ENCODE results near the gene GNAI3. TPM values are rescaled to one million over a fixed set of nuclear protein-coding genes. Genes with fewer than 3 reads are reported as not detected.

GNAI3 gene
- total and polyA plus RNA-seq, 10 of the 15 experiments (the other 5 are each of a cell fraction or from before 2014, with no cell fraction given): 5.9 to 13.8 (median 8.0) TPM

GRCh38 chr1:109534307-109534858, 14.0 kb upstream of the GNAI3 start (continued):
- no peak for TF ChIP-seq MTA3 (IDR thresholded peaks at IDR 0.05; ENCODE audit: borderline replicate concordance, low read length)

- no peaks in the 10 kb centered on the region for H3K36me3 ChIP-seq (ENCODE audit: control insufficient read depth in 2 of 2, insufficient read depth in 2 of 2, low read length in 1 of 2)
- BruUV-seq (replicated peaks): no TSS peak
- H4K20me1 ChIP-seq (ENCODE audit: control insufficient read depth, insufficient read depth): no peaks in the 10 kb centered on the region
- no peaks in the 10 kb centered on the region for H3K79me2 ChIP-seq (ENCODE audit: control insufficient read depth, insufficient read depth, low read length)
- RAD21 ChIA-PET (ENCODE audit: unreplicated experiment): interaction anchor here (0.9 to 10.3 kb wide), 4 partner anchors 11 to 239 kb away, joined by 4 to 422 read pairs (median 4); partner anchors contain the start of gene CYB561D1
- no peak overlapping the region for H3K4me3 ChIP-seq
- H3K27ac ChIP-seq (ENCODE audit: control insufficient read depth, insufficient read depth): no peak overlapping the region
- DNase-seq (ENCODE audit: low read depth, low spot score) (no peak), ATAC-seq (no peak), FAIRE-seq (no peak)
- intact Hi-C loops (cut with micrococcal nuclease; ENCODE audit: unreplicated experiment) (no loop called here), in situ Hi-C loops (cut with MboI) (no loop called here)
- H3K4me2 ChIP-seq (ENCODE audit: control insufficient read depth, insufficient read depth): no peak overlapping the region
- CTCF ChIA-PET: interaction anchor here (0.9 to 21.3 kb wide), 6 partner anchors 8 to 259 kb away, joined by 3 to 1280 read pairs (median 6); partner anchors contain the start of genes AMIGO1, CYB561D1 and SORT1
- SMC1A ChIA-PET (ENCODE audit: uncharacterized antibody, unreplicated experiment): interaction anchor here (0.6 to 10.3 kb wide), 5 partner anchors 10 to 370 kb away, joined by 3 to 431 read pairs (median 4); partner anchors contain the start of gene CYB561D1
- no peak overlapping the region for H3K9ac ChIP-seq (ENCODE audit: control insufficient read depth, insufficient read depth, low read length)
- no peaks in the 10 kb centered on the region for H3K27me3 ChIP-seq (replicated peaks in 1 of 2; ENCODE audit: control insufficient read depth in 2 of 2, insufficient read depth in 2 of 2, low read length in 1 of 2)
- H2AFZ ChIP-seq (ENCODE audit: control insufficient read depth, low read depth, low read length): no peak overlapping the region
- H3K4me1 ChIP-seq (ENCODE audit: control insufficient read depth, insufficient read depth, low read length): peaks cover 6% of the 10 kb centered on the region
- WGBS (ENCODE audit: insufficient coverage, insufficient replicate concordance, low lambda C conversion rate, missing lambda C conversion rate): 50% methylated on average over 4 of the region's 4 CpGs
- POLR2A ChIA-PET: no interaction called here
- no peaks in the 10 kb centered on the region for H3K9me3 ChIP-seq (replicated peaks; ENCODE audit: control insufficient read depth, insufficient read depth, low read length)
- TF ChIP-seq HCFC1 (IDR thresholded peaks at IDR 0.05; ENCODE audit: low read length) (no peak), EZH2 (IDR thresholded peaks at IDR 0.05; ENCODE audit: borderline replicate concordance, control insufficient read depth, low read depth, low read length) (no peak), SMAD1 (IDR thresholded peaks at IDR 0.05; ENCODE audit: low read depth, partially characterized antibody) (no peak), ZBED1 (IDR thresholded peaks at IDR 0.05; ENCODE audit: borderline replicate concordance) (no peak), PML (IDR thresholded peaks at IDR 0.05; ENCODE audit: low read length) (no peak), NBN (IDR thresholded peaks at IDR 0.05) (no peak), HDAC6 (IDR thresholded peaks at IDR 0.05; ENCODE audit: unreplicated experiment) (no peak), MAX (IDR thresholded peaks at IDR 0.05; ENCODE audit: low read depth, low read length) (no peak), ATF2 (IDR thresholded peaks at IDR 0.05; ENCODE audit: low read length) (no peak), RUNX3 (IDR thresholded peaks at IDR 0.05; ENCODE audit: low read length) (no peak), ATF3 (IDR thresholded peaks at IDR 0.05; ENCODE audit: borderline replicate concordance, extremely low read depth, low read depth, low read length) (no peak), MYB (IDR thresholded peaks at IDR 0.05; ENCODE audit: borderline replicate concordance, low read depth, low read length) (no peak), ZZZ3 (IDR thresholded peaks at IDR 0.05; ENCODE audit: control insufficient read depth, insufficient read length, low read depth) (no peak), BCL3 (IDR thresholded peaks at IDR 0.05; ENCODE audit: borderline replicate concordance, insufficient read depth, low read depth, low read length, poor library complexity, severe bottlenecking) (no peak), CHD1 (IDR thresholded peaks at IDR 0.05; ENCODE audit: low read depth, low read length) (no peak), SMARCA5 (IDR thresholded peaks at IDR 0.05) (no peak), RELB (IDR thresholded peaks at IDR 0.05; ENCODE audit: low read depth) (no peak)
These were observed 12.9 kb upstream of the GNAI3 start for GRCh38 chr1:109535481-109535880.
